Stimulated activated memory B cell treated with anti-CD40 and anti-IgM and Interleukin-4, amounts not matched to agents 10 μg/mL and 1 μg/mL and 100 μg/mL, for 72 hours (primary cell): ENCODE results near the gene DDX20.

Source experiments
- ATAC-seq: fragments of 150-1000 bp; cut with Tn5 transposase; 2 replicates; pipeline ENCODE4 v1.10.0; 2021
- H3K27ac Mint-ChIP-seq: one replicate; pipeline ENCODE4 v1.8.0; 2022; ENCODE audit warnings: mild to moderate bottlenecking, mixed read lengths
- H3K27me3 Mint-ChIP-seq: one replicate; pipeline ENCODE4 v1.8.0; 2022; ENCODE audit warnings: mixed read lengths
- H3K36me3 Mint-ChIP-seq: one replicate; pipeline ENCODE4 v1.8.0; 2022; ENCODE audit warnings: mixed read lengths
- H3K4me1 Mint-ChIP-seq: one replicate; pipeline ENCODE4 v1.8.0; 2022; ENCODE audit warnings: mixed read lengths
- H3K4me3 Mint-ChIP-seq: one replicate; pipeline ENCODE4 v1.8.0; 2022; ENCODE audit warnings: mild to moderate bottlenecking, moderate library complexity, mixed read lengths
- H3K9me3 Mint-ChIP-seq: one replicate; pipeline ENCODE4 v1.8.0; 2022; ENCODE audit warnings: mixed read lengths

Gene DDX20

GRCh38 chr1:111729271-111729921, 26.3 kb upstream of the DDX20 start:
- H3K9me3 Mint-ChIP-seq: no peaks in the 10 kb centered on the region
- H3K36me3 Mint-ChIP-seq: no peaks in the 10 kb centered on the region
- H3K27me3 Mint-ChIP-seq: no peaks in the 10 kb centered on the region
- no peak overlapping the region for H3K27ac Mint-ChIP-seq
- H3K4me3 Mint-ChIP-seq: no peak overlapping the region
- peaks cover 5% of the 10 kb centered on the region for H3K4me1 Mint-ChIP-seq
- ATAC-seq: no peak

- Mint-ChIP-seq H3K9me3 (no peaks in the 10 kb centered on the region), H3K27me3 (no peaks in the 10 kb centered on the region), H3K36me3 (no peaks in the 10 kb centered on the region), H3K27ac (no peak overlapping the region), H3K4me3 (no peak overlapping the region), H3K4me1 (peaks cover 5% of the 10 kb centered on the region)
- no peak for ATAC-seq
These were observed 25.6 kb upstream of the DDX20 start for GRCh38 chr1:111729946-111730681.

- Mint-ChIP-seq H3K27me3 (no peaks in the 10 kb centered on the region), H3K27ac (no peak overlapping the region), H3K4me1 (peaks cover 5% of the 10 kb centered on the region), H3K36me3 (no peaks in the 10 kb centered on the region), H3K9me3 (no peaks in the 10 kb centered on the region), H3K4me3 (no peak overlapping the region)
- ATAC-seq: no peak
These were observed 25.0 kb upstream of the DDX20 start for GRCh38 chr1:111730706-111731105.

- no peaks in the 10 kb centered on the region for H3K9me3 Mint-ChIP-seq
- H3K4me3 Mint-ChIP-seq: no peak overlapping the region
- H3K4me1 Mint-ChIP-seq: peaks cover 5% of the 10 kb centered on the region
- ATAC-seq: no peak
- no peaks in the 10 kb centered on the region for H3K27me3 Mint-ChIP-seq
- no peak overlapping the region for H3K27ac Mint-ChIP-seq
- H3K36me3 Mint-ChIP-seq: no peaks in the 10 kb centered on the region
These were observed 23.7 kb upstream of the DDX20 start for GRCh38 chr1:111731956-111732355.

- Mint-ChIP-seq H3K9me3 (no peaks in the 10 kb centered on the region), H3K4me3 (no peak overlapping the region), H3K27ac (no peak overlapping the region), H3K27me3 (no peaks in the 10 kb centered on the region), H3K4me1 (peaks cover 9% of the 10 kb centered on the region), H3K36me3 (no peaks in the 10 kb centered on the region)
- peak; percentile 36 for ATAC-seq
These were observed 23.0 kb upstream of the DDX20 start for GRCh38 chr1:111732718-111733117.

GRCh38 chr1:111733183-111733991, 22.3 kb upstream of the DDX20 start:
- no peak for ATAC-seq
- no peaks in the 10 kb centered on the region for H3K36me3 Mint-ChIP-seq
- H3K27me3 Mint-ChIP-seq: no peaks in the 10 kb centered on the region
- no peaks in the 10 kb centered on the region for H3K9me3 Mint-ChIP-seq
- H3K4me3 Mint-ChIP-seq: no peak overlapping the region
- H3K4me1 Mint-ChIP-seq: peaks cover 15% of the 10 kb centered on the region
- H3K27ac Mint-ChIP-seq: no peak overlapping the region

GRCh38 chr1:111733992-111734341, 21.7 kb upstream of the DDX20 start:
- H3K4me1 Mint-ChIP-seq: peaks cover 21% of the 10 kb centered on the region
- no peaks in the 10 kb centered on the region for H3K9me3 Mint-ChIP-seq
- ATAC-seq: no peak
- no peak overlapping the region for H3K4me3 Mint-ChIP-seq
- no peak overlapping the region for H3K27ac Mint-ChIP-seq
- no peaks in the 10 kb centered on the region for H3K27me3 Mint-ChIP-seq
- no peaks in the 10 kb centered on the region for H3K36me3 Mint-ChIP-seq

- no peaks in the 10 kb centered on the region for H3K36me3 Mint-ChIP-seq
- no peak overlapping the region for H3K27ac Mint-ChIP-seq
- ATAC-seq: no peak
- peaks cover under 1% of the 10 kb centered on the region for H3K27me3 Mint-ChIP-seq
- H3K4me3 Mint-ChIP-seq: no peak overlapping the region
- H3K4me1 Mint-ChIP-seq: peaks cover 22% of the 10 kb centered on the region
- no peaks in the 10 kb centered on the region for H3K9me3 Mint-ChIP-seq
These were observed 21.3 kb upstream of the DDX20 start for GRCh38 chr1:111734426-111734825.

GRCh38 chr1:111734856-111735255, 20.8 kb upstream of the DDX20 start:
- Mint-ChIP-seq H3K4me1 (peaks cover 26% of the 10 kb centered on the region), H3K27me3 (peaks cover 5% of the 10 kb centered on the region), H3K9me3 (no peaks in the 10 kb centered on the region), H3K27ac (no peak overlapping the region), H3K36me3 (no peaks in the 10 kb centered on the region), H3K4me3 (no peak overlapping the region)
- ATAC-seq: no peak

- no peak for ATAC-seq
- no peaks in the 10 kb centered on the region for H3K9me3 Mint-ChIP-seq
- H3K4me3 Mint-ChIP-seq: no peak overlapping the region
- H3K4me1 Mint-ChIP-seq: peaks cover 31% of the 10 kb centered on the region
- peaks cover 9% of the 10 kb centered on the region for H3K27me3 Mint-ChIP-seq
- H3K36me3 Mint-ChIP-seq: no peaks in the 10 kb centered on the region
- no peak overlapping the region for H3K27ac Mint-ChIP-seq
These were observed 20.4 kb upstream of the DDX20 start for GRCh38 chr1:111735321-111735720.

GRCh38 chr1:111735858-111736544, 19.7 kb upstream of the DDX20 start:
- Mint-ChIP-seq H3K4me1 (peaks cover 37% of the 10 kb centered on the region), H3K27me3 (peaks cover 16% of the 10 kb centered on the region)

GRCh38 chr1:111736548-111737215, 19.0 kb upstream of the DDX20 start:
- Mint-ChIP-seq H3K4me3 (no peak overlapping the region), H3K4me1 (peaks cover 37% of the 10 kb centered on the region), H3K9me3 (no peaks in the 10 kb centered on the region), H3K36me3 (no peaks in the 10 kb centered on the region), H3K27ac (no peak overlapping the region), H3K27me3 (peaks cover 20% of the 10 kb centered on the region)
- ATAC-seq: no peak

More at GRCh38 chr1:111735858-111736544, 19.7 kb upstream of the DDX20 start:
- Mint-ChIP-seq H3K27ac (no peak overlapping the region), H3K4me3 (no peak overlapping the region), H3K9me3 (no peaks in the 10 kb centered on the region), H3K36me3 (no peaks in the 10 kb centered on the region)
- ATAC-seq: no peak

- peak overlapping the region; percentile 11 for H3K27ac Mint-ChIP-seq
- H3K27me3 Mint-ChIP-seq: peaks cover 20% of the 10 kb centered on the region
- peak overlapping the region; percentile 95 for H3K4me3 Mint-ChIP-seq
- H3K4me1 Mint-ChIP-seq: peaks cover 37% of the 10 kb centered on the region
- H3K36me3 Mint-ChIP-seq: no peaks in the 10 kb centered on the region
- H3K9me3 Mint-ChIP-seq: no peaks in the 10 kb centered on the region
- no peak for ATAC-seq
These were observed 18.2 kb upstream of the DDX20 start for GRCh38 chr1:111737216-111738132.

GRCh38 chr1:111738133-111738435, 17.6 kb upstream of the DDX20 start:
- H3K36me3 Mint-ChIP-seq: no peaks in the 10 kb centered on the region
- H3K9me3 Mint-ChIP-seq: no peaks in the 10 kb centered on the region
- peak overlapping the region; percentile 95 for H3K4me3 Mint-ChIP-seq
- H3K27ac Mint-ChIP-seq: peak overlapping the region; percentile 11
- H3K27me3 Mint-ChIP-seq: peaks cover 20% of the 10 kb centered on the region
- peaks cover 36% of the 10 kb centered on the region for H3K4me1 Mint-ChIP-seq
- no peak for ATAC-seq
